Measurements from ENCODE around the gene USP36. TPM values are rescaled to one million over a fixed set of nuclear protein-coding genes. Genes with fewer than 3 reads are reported as not detected.
"Not testable (repeated sequence)": the region's sequence is repeated elsewhere in the genome, so short reads cannot be mapped to it uniquely, and the experiment has no call there.

Gene USP36
- total RNA-seq, 1 donor from 2014 or later = 21.6 TPM

- FAIRE-seq (no peak), DNase-seq (ENCODE audit: low read depth) (peak; percentile 44)
- H3K27me3 ChIP-seq (ENCODE audit: control insufficient read depth, insufficient read depth, low read length) = peaks cover 1% of the 10 kb centered on the region
- H3K36me3 ChIP-seq (ENCODE audit: control insufficient read depth, insufficient read depth, low read length) = no peaks in the 10 kb centered on the region
- no peak overlapping the region for H3K4me3 ChIP-seq (ENCODE audit: low read depth, low read length)
- no peak for TF ChIP-seq CTCF (IDR thresholded peaks at IDR 0.05; ENCODE audit: insufficient read depth, low read length, severe bottlenecking)
Measured at GRCh38 chr17:78873519-78874340, 33.1 kb upstream of the USP36 start.

- H3K36me3 ChIP-seq (ENCODE audit: control insufficient read depth, insufficient read depth, low read length) = no peaks in the 10 kb centered on the region
- no peak for DNase-seq (ENCODE audit: low read depth)
- no peak overlapping the region for H3K4me3 ChIP-seq (ENCODE audit: low read depth, low read length)
- H3K27me3 ChIP-seq (ENCODE audit: control insufficient read depth, insufficient read depth, low read length) = peaks cover 1% of the 10 kb centered on the region
- FAIRE-seq = no peak
- no peak for TF ChIP-seq CTCF (IDR thresholded peaks at IDR 0.05; ENCODE audit: insufficient read depth, low read length, severe bottlenecking)
Measured at GRCh38 chr17:78872486-78872885, 31.9 kb upstream of the USP36 start.

- H3K36me3 ChIP-seq (ENCODE audit: control insufficient read depth, insufficient read depth, low read length) = no peaks in the 10 kb centered on the region
- peaks cover 1% of the 10 kb centered on the region for H3K27me3 ChIP-seq (ENCODE audit: control insufficient read depth, insufficient read depth, low read length)
- no peak for FAIRE-seq
- no peak for TF ChIP-seq CTCF (IDR thresholded peaks at IDR 0.05; ENCODE audit: insufficient read depth, low read length, severe bottlenecking)
- H3K4me3 ChIP-seq (ENCODE audit: low read depth, low read length) = no peak overlapping the region
- no peak for DNase-seq (ENCODE audit: low read depth)
Measured at GRCh38 chr17:78870621-78871020, 30.0 kb upstream of the USP36 start.

- no peaks in the 10 kb centered on the region for H3K36me3 ChIP-seq (ENCODE audit: control insufficient read depth, insufficient read depth, low read length)
- H3K27me3 ChIP-seq (ENCODE audit: control insufficient read depth, insufficient read depth, low read length) = no peaks in the 10 kb centered on the region
- no peak for TF ChIP-seq CTCF (IDR thresholded peaks at IDR 0.05; ENCODE audit: insufficient read depth, low read length, severe bottlenecking)
- no peak for DNase-seq (ENCODE audit: low read depth)
- H3K4me3 ChIP-seq (ENCODE audit: low read depth, low read length) = no peak overlapping the region
- FAIRE-seq = no peak
Measured at GRCh38 chr17:78868391-78868790, 27.8 kb upstream of the USP36 start.

- H3K4me3 ChIP-seq (ENCODE audit: low read depth, low read length); H3K36me3 ChIP-seq (ENCODE audit: control insufficient read depth, insufficient read depth, low read length); DNase-seq (ENCODE audit: low read depth); H3K27me3 ChIP-seq (ENCODE audit: control insufficient read depth, insufficient read depth, low read length); FAIRE-seq: not testable (repeated sequence)
Measured at GRCh38 chr17:78867046-78867445, 26.4 kb upstream of the USP36 start.

GRCh38 chr17:78865682-78866390 lies 25.2 kb upstream of the USP36 start:
- peak; percentile 61 for DNase-seq (ENCODE audit: low read depth)
- H3K27me3 ChIP-seq (ENCODE audit: control insufficient read depth, insufficient read depth, low read length) = no peaks in the 10 kb centered on the region
- no peak for FAIRE-seq
- H3K4me3 ChIP-seq (ENCODE audit: low read depth, low read length) = no peak overlapping the region
- no peaks in the 10 kb centered on the region for H3K36me3 ChIP-seq (ENCODE audit: control insufficient read depth, insufficient read depth, low read length)
- peak; percentile 95 for TF ChIP-seq CTCF (IDR thresholded peaks at IDR 0.05; ENCODE audit: insufficient read depth, low read length, severe bottlenecking)
